Transverse colon (tissue), 4 donors: ENCODE results near the gene ZNF185. TPM values are rescaled to one million over a fixed set of nuclear protein-coding genes. Genes with fewer than 3 reads are reported as not detected.

Experiments
- DNase-seq: peaks from one replicate; pipeline ENCODE4 v3.0.0-alpha.2; 2019
- H3K27ac ChIP-seq, 4 donors: fragments of 200-600 bp; sonication (generic); 2 replicates each; pipeline ENCODE4 v1.5.1; 2016 to 2018; ENCODE audit warnings: inconsistent platforms in 4 of 4
- H3K27me3 ChIP-seq: fragments of 200-600 bp; sonication (generic); 2 replicates; pipeline ENCODE4 v1.5.1; 2017; ENCODE audit warnings: inconsistent platforms
- H3K36me3 ChIP-seq, 4 donors: fragments of 200-600 bp; sonication (generic); 2 replicates each; pipeline ENCODE4 v1.5.1; 2017 to 2019; ENCODE audit warnings: inconsistent platforms in 4 of 4
- H3K4me1 ChIP-seq, 4 donors: fragments of 200-600 bp; sonication (generic); 2 replicates each; pipeline ENCODE4 v1.5.1; 2017 to 2020; ENCODE audit warnings: inconsistent platforms in 4 of 4
- H3K4me3 ChIP-seq, 4 donors: fragments of 200-600 bp; sonication (generic); 1 replicate in 1 of 4; 2 replicates in 3 of 4; pipeline versions ENCODE4 v1.5.1 to v1.6.1; 2017 to 2019; ENCODE audit warnings: inconsistent platforms in 4 of 4
- H3K9me3 ChIP-seq, 2 donors: fragments of 200-600 bp; sonication (generic); 2 replicates each; pipeline ENCODE4 v1.5.1; 2017 to 2019; ENCODE audit warnings: inconsistent platforms in 2 of 2
- EP300 ChIP-seq: sonication (generic); formaldehyde crosslinking; IDR thresholded peaks from one replicate; pipeline ENCODE4 v1.6.1; 2017; ENCODE audit warnings: antibody characterized with exemption, low read depth
- POLR2A ChIP-seq: fragments of 450-650 bp; IDR thresholded peaks from one replicate; pipeline ENCODE4 v1.6.1; 2016; ENCODE audit warnings: antibody characterized with exemption, mild to moderate bottlenecking, moderate library complexity
- POLR2AphosphoS5 ChIP-seq, 3 donors: sonication (generic); formaldehyde crosslinking; IDR thresholded peaks; one replicate each; pipeline ENCODE4 v1.6.1; 2016; ENCODE audit warnings: antibody characterized with exemption in 3 of 3
- WGBS, 2 donors: methylation state at CpG; one replicate each; pipeline ENCODE4 v1.1.5; 2018; ENCODE audit warnings: low coverage in 1 of 2; 5-methylcytosine and 5-hydroxymethylcytosine counted together
- in situ Hi-C, 4 donors: fragments of 200-750 bp; cut with MboI; loops; one replicate each; pipeline versions ENCODE4 v1.15.0 to v1.15.1; 2017; ENCODE audit warnings: low sequenced_read_pairs in 3 of 4, low pct_ligation_motif_present in 1 of 4, low pct_unique_long_range_greater_than_20kb in 1 of 4
- intact Hi-C: fragments of 100-400 bp; cut with DNase I; formaldehyde crosslinking; loops from one replicate; pipeline ENCODE4 v1.15.1; 2023; ENCODE audit warnings: low total_unique reads
- total RNA-seq, 4 donors: library from RNA; depleted of rRNA; stranded (reverse); fragments of >200 nt; gene quantifications; one replicate each; pipeline ENCODE4 v1.1.0, GENCODE V29; 2016
- TF ChIP-seq, protein P1 (sequence below), 5 experiments: fragments of 200-600 bp in 3 of 5; fragments of 450-650 bp in 2 of 5; sonication (generic) in 3 of 5; IDR thresholded peaks; 1 replicate in 2 of 5; 2 replicates in 3 of 5; pipeline ENCODE4 v1.5.1; 2016 to 2017; ENCODE audit warnings: antibody characterized with exemption in 5 of 5, inconsistent platforms in 3 of 5, mild to moderate bottlenecking in 2 of 5, moderate library complexity in 1 of 5

The ZNF185 gene
- total RNA-seq, 4 donors from 2014 or later: 0.40 to 4.1 (median 3.2) TPM; not detected in 1

DNA sequence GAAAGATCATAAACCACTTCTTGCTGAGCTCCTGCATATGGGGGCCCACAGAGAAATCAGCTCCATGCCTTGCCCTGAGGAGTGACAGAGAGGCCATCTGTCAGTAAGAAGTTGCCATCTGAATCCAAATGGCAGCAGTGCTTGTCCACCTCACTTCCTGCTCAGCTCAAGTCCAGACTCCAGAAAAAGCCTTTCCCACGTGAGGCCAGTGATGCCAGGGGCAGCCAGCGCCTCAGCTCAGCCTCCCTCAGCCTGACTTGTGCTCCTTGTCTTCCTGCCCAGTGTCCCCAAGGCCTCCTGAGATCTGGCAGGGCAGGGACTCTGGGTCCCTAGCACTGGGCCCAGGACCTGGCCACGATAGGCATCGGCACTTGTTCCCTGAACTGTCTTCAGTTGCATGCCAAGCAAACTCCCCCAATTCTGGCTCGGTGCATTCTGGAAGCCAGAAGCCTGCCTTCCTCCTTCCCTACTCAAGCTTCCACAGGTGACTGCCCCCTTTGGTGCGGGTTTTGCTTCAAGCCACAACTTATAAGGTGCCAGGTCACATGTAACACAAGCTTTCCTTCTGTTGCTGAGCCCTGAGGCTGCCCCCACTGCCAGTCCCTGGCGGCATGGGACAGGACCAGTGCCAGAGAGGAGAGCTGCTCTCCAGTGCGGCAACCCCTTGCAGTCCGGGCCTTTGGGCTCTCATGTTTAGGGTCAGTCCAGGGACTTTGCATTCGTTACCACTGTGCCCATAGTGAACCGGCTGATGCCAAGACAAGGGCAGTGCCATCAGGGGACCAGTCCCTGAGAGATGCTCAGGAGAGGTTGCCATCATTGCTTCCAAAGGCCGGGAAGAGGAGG lies 2.2 kb downstream of the ZNF185 start:
- intact Hi-C loops: no loop called here
- WGBS, 2 donors: 78% methylated on average over 9 of the region's 12 CpGs; no CpG with 5 or more reads in 1 of the 2 donors
- no peaks in the 10 kb centered on the region for H3K36me3 ChIP-seq

DNA sequence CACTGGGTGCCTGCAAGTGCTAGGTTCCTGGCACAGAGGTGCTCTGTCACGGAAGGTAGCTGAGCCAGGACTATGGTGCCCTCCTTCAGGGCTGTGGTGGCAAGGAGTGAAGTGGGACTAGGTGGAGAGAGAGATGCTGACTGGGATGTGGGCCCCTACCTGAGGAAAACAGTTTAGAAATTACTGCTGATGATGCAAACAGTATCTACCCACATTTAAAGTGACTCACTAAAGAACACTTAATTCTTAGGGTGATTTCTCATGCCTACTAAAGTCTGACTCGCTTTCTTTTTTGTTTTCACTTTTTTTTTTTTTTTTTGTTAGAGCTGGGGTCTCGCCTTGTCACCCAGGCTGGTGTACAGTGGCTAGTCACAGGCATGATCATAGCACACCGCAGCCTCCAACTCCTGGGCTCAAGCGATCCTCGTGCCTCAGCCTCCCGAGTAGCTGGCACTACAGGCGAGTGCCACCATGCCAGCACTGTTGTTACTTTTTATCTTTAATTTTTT lies 3.1 kb downstream of the ZNF185 start:
- Histone ChIP-seq H3K27me3 (peaks cover 7% of the 10 kb centered on the region), H3K36me3 (no peaks in the 10 kb centered on the region), H3K27ac (no peak overlapping the region), H3K4me3 (no peak overlapping the region), H3K4me1 (no peaks in the 10 kb centered on the region), H3K9me3 (no peaks in the 10 kb centered on the region)
- intact Hi-C loops: no loop called here
- WGBS, 2 donors: 82 to 100% methylated on average over 1 to 8 of the region's 8 CpGs
- in situ Hi-C loops: no loop called here
- no peak for DNase-seq
- TF ChIP-seq POLR2A (no peak), POLR2AphosphoS5 (IDR thresholded peaks at IDR 0.05) (no peak), EP300 (no peak)
- TF ChIP-seq, protein P1, sequence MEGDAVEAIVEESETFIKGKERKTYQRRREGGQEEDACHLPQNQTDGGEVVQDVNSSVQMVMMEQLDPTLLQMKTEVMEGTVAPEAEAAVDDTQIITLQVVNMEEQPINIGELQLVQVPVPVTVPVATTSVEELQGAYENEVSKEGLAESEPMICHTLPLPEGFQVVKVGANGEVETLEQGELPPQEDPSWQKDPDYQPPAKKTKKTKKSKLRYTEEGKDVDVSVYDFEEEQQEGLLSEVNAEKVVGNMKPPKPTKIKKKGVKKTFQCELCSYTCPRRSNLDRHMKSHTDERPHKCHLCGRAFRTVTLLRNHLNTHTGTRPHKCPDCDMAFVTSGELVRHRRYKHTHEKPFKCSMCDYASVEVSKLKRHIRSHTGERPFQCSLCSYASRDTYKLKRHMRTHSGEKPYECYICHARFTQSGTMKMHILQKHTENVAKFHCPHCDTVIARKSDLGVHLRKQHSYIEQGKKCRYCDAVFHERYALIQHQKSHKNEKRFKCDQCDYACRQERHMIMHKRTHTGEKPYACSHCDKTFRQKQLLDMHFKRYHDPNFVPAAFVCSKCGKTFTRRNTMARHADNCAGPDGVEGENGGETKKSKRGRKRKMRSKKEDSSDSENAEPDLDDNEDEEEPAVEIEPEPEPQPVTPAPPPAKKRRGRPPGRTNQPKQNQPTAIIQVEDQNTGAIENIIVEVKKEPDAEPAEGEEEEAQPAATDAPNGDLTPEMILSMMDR (IDR thresholded peaks at IDR 0.05): no peak

More for the DNA sequence above, 2.2 kb downstream of the ZNF185 start:
- Histone ChIP-seq H3K27me3 (peaks cover 7% of the 10 kb centered on the region), H3K9me3 (no peaks in the 10 kb centered on the region), H3K4me1 (no peaks in the 10 kb centered on the region), H3K4me3 (no peak overlapping the region), H3K27ac (no peak overlapping the region)
- in situ Hi-C loops: no loop called here
- no peak for DNase-seq
- TF ChIP-seq, protein P1 (IDR thresholded peaks at IDR 0.05): no peak
- no peak for TF ChIP-seq POLR2AphosphoS5 (IDR thresholded peaks at IDR 0.05)

DNA sequence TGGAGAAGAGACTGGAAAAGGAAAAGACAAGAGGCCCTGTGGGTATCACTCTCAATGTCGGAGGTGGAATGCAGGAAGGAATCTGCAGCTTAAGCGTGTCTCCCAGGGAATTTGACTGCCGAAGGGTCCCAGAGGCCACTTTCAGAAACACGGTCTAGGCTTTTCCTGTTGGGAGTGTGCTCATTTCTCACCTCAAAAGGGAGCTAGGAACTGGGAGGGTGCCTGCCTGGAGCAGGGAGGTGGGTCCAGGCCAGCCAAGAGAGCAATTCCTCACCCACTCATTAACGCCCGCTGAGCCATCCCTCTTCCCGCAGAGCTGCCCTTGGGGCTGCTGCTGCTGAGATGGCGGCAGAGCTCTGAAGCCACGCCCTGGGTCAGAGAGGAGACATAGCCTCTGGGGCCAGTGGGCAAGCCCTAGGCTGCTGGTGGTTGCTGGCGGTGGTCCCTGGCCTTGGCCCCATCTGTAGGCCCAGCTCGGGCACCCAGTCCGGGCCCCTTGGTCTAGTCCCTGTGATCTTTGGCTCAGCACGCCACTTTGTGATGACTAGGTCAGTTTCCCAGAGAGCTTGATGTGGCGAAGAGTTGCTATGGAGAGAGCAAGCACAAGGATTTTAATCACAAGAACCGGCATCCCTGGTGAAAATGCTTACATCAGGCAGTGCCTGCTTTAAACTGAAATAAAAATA lies 4.1 kb downstream of the ZNF185 start:
- Histone ChIP-seq H3K27ac (no peak overlapping the region), H3K36me3 (no peaks in the 10 kb centered on the region), H3K27me3 (peaks cover 7% of the 10 kb centered on the region), H3K4me1 (no peaks in the 10 kb centered on the region), H3K9me3 (no peaks in the 10 kb centered on the region), H3K4me3 (no peak overlapping the region)
- intact Hi-C loops (no loop called here), in situ Hi-C loops (no loop called here)
- DNase-seq: no peak
- WGBS, 2 donors: 60 to 82% methylated on average over 1 to 15 of the region's 15 CpGs
- TF ChIP-seq POLR2A: no peak
- TF ChIP-seq, protein P1 (IDR thresholded peaks at IDR 0.05): no peak
- no peak for TF ChIP-seq EP300
- TF ChIP-seq POLR2AphosphoS5 (IDR thresholded peaks at IDR 0.05): no peak

DNA sequence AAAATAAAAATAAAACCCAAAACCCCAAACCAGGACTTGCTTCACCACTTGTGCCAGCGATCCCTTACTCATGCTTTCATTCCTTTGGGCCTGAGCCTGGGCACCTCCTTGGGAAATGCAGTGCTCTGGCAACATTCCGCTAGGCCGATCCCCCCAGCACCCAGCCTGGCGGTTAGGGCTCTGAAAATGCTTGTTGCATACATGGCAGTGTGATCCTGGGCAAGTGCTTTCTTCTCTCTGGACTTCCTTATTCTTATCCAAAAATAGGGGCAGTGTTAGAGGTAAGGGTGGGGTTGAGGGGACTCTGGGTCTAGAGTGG lies 4.6 kb downstream of the ZNF185 start:
- DNase-seq: no peak
- in situ Hi-C loops: no loop called here
- TF ChIP-seq EP300 (no peak), POLR2A (no peak), POLR2AphosphoS5 (IDR thresholded peaks at IDR 0.05) (no peak)
- TF ChIP-seq, protein P1 (IDR thresholded peaks at IDR 0.05): no peak

More for the DNA sequence above, 4.6 kb downstream of the ZNF185 start:
- Histone ChIP-seq H3K9me3 (no peaks in the 10 kb centered on the region), H3K4me1 (no peaks in the 10 kb centered on the region), H3K27me3 (peaks cover 7% of the 10 kb centered on the region), H3K36me3 (no peaks in the 10 kb centered on the region), H3K4me3 (no peak overlapping the region), H3K27ac (no peak overlapping the region)
- WGBS, 2 donors: 89% methylated on average over 4 of the region's 4 CpGs; no CpG with 5 or more reads in 1 of the 2 donors
- intact Hi-C loops: no loop called here
